DOHH2 (cell line): ENCODE measurements around the gene MYBPH.

Source experiments
- H3F3A ChIP-seq: fragments of 200-600 bp; sonication (generic), shearing (Covaris generic); 2 replicates; pipeline ENCODE4 v1.6.0; 2016; ENCODE audit warnings: antibody characterized with exemption, mild to moderate bottlenecking; ENCODE audit not compliant: control insufficient read depth, insufficient read depth
- H3K27ac ChIP-seq: fragments of 200-600 bp; sonication (generic); 2 replicates; pipeline ENCODE4 v1.5.1; 2014; ENCODE audit warnings: low read depth, mild to moderate bottlenecking, low read length, moderate library complexity
- H3K27me3 ChIP-seq: fragments of 200-600 bp; sonication (generic); 2 replicates; pipeline ENCODE4 v1.6.1; 2014; ENCODE audit warnings: mild to moderate bottlenecking, low read length, mixed read lengths; ENCODE audit not compliant: control insufficient read depth
- H3K36me3 ChIP-seq: fragments of 200-600 bp; sonication (generic); 2 replicates; pipeline ENCODE4 v1.6.1; 2014; ENCODE audit warnings: mild to moderate bottlenecking, low read length, moderate library complexity, mixed read lengths; ENCODE audit not compliant: control insufficient read depth
- H3K4me1 ChIP-seq: fragments of 200-600 bp; sonication (generic); 2 replicates; pipeline ENCODE4 v1.6.1; 2014; ENCODE audit warnings: mild to moderate bottlenecking, low read length, mixed read lengths; ENCODE audit not compliant: control insufficient read depth
- H3K4me2 ChIP-seq: fragments of 200-600 bp; sonication (generic); 2 replicates; pipeline ENCODE4 v1.6.0; 2014; ENCODE audit warnings: mild to moderate bottlenecking, low read length, moderate library complexity
- H3K4me3 ChIP-seq: fragments of 200-600 bp; sonication (generic); 2 replicates; pipeline ENCODE4 v1.5.1; 2014; ENCODE audit warnings: mild to moderate bottlenecking, low read length, mixed read lengths
- H3K79me2 ChIP-seq: fragments of 200-600 bp; sonication (generic); 2 replicates; pipeline ENCODE4 v1.6.1; 2014; ENCODE audit warnings: mild to moderate bottlenecking, low read length, mixed read lengths; ENCODE audit not compliant: control insufficient read depth
- H3K9me2 ChIP-seq: fragments of 200-600 bp; sonication (generic); replicated peaks from 2 replicates; pipeline ENCODE4 v1.6.1; 2014; ENCODE audit warnings: mild to moderate bottlenecking, low read length, mixed read lengths; ENCODE audit not compliant: control insufficient read depth
- H3K9me3 ChIP-seq: fragments of 200-600 bp; sonication (generic); 2 replicates; pipeline ENCODE4 v1.6.1; 2014; ENCODE audit warnings: antibody characterized with exemption, low read length, mixed read lengths; ENCODE audit not compliant: control insufficient read depth, insufficient read depth
- H4K20me1 ChIP-seq: fragments of 200-600 bp; sonication (generic); 2 replicates; pipeline ENCODE4 v1.6.0; 2014; ENCODE audit warnings: low read depth, mild to moderate bottlenecking, antibody characterized with exemption, low read length, moderate library complexity; ENCODE audit not compliant: control insufficient read depth, insufficient read depth
- CTCF ChIP-seq: fragments of 200-600 bp; sonication (generic); IDR thresholded peaks from one replicate; pipeline ENCODE4 v1.5.1; 2014; ENCODE audit warnings: antibody characterized with exemption, mild to moderate bottlenecking, low read depth, low read length; ENCODE audit not compliant: poor library complexity, severe bottlenecking
- EZH2phosphoT487 ChIP-seq: fragments of 200-600 bp; sonication (generic); IDR thresholded peaks from 2 replicates; pipeline ENCODE4 v1.6.1; 2017; ENCODE audit warnings: borderline replicate concordance, mild to moderate bottlenecking, antibody characterized with exemption, low read length, moderate library complexity, mixed read lengths

Gene MYBPH

GRCh38 chr1:203151362-203152157 is 24.1 kb downstream of the MYBPH start:
- no peaks in the 10 kb centered on the region for H3K36me3 ChIP-seq
- H3K9me2 ChIP-seq, result no peaks in the 10 kb centered on the region
- no peaks in the 10 kb centered on the region for H3K79me2 ChIP-seq
- H3K9me3 ChIP-seq, result no peaks in the 10 kb centered on the region
- H3K4me1 ChIP-seq, result no peaks in the 10 kb centered on the region
- H3K27me3 ChIP-seq, result peaks cover 18% of the 10 kb centered on the region
- H3K27ac ChIP-seq, result no peak overlapping the region
- H4K20me1 ChIP-seq, result no peaks in the 10 kb centered on the region
- H3K4me3 ChIP-seq, result no peak overlapping the region
- no peak for TF ChIP-seq EZH2phosphoT487
- TF ChIP-seq CTCF, result no peak
- H3F3A ChIP-seq, result no peaks in the 10 kb centered on the region
- no peak overlapping the region for H3K4me2 ChIP-seq

- Histone ChIP-seq H3K36me3 (no peaks in the 10 kb centered on the region), H3K9me2 (no peaks in the 10 kb centered on the region), H3K4me2 (no peak overlapping the region), H3F3A (no peaks in the 10 kb centered on the region), H3K4me3 (no peak overlapping the region), H3K27ac (no peak overlapping the region), H3K27me3 (peaks cover 17% of the 10 kb centered on the region), H3K9me3 (no peaks in the 10 kb centered on the region), H4K20me1 (no peaks in the 10 kb centered on the region), H3K4me1 (no peaks in the 10 kb centered on the region), H3K79me2 (no peaks in the 10 kb centered on the region)
- TF ChIP-seq CTCF (no peak), EZH2phosphoT487 (no peak)
These were observed 24.9 kb downstream of the MYBPH start for GRCh38 chr1:203150511-203151297.

- Histone ChIP-seq H3K9me3 (no peaks in the 10 kb centered on the region), H3K79me2 (no peaks in the 10 kb centered on the region), H3F3A (no peaks in the 10 kb centered on the region), H3K36me3 (no peaks in the 10 kb centered on the region), H3K4me2 (no peak overlapping the region), H3K9me2 (no peaks in the 10 kb centered on the region), H4K20me1 (no peaks in the 10 kb centered on the region), H3K4me3 (no peak overlapping the region), H3K4me1 (no peaks in the 10 kb centered on the region), H3K27me3 (peaks cover 12% of the 10 kb centered on the region; the same call in 1 of the 2 replicates), H3K27ac (no peak overlapping the region)
- TF ChIP-seq EZH2phosphoT487 (no peak), CTCF (no peak)
These were observed 26.3 kb downstream of the MYBPH start for GRCh38 chr1:203149188-203149840.
